GM21737 (cell line): ENCODE results near the gene ARHGAP19.

Experiments
- ATAC-seq: cut with Tn5 transposase; IDR thresholded peaks from one replicate; pipeline ENCODE4 v1.9.1; 2021; ENCODE audit warnings: mild to moderate bottlenecking, moderate library complexity; ENCODE audit not compliant: unreplicated experiment

The ARHGAP19 gene, protein sequence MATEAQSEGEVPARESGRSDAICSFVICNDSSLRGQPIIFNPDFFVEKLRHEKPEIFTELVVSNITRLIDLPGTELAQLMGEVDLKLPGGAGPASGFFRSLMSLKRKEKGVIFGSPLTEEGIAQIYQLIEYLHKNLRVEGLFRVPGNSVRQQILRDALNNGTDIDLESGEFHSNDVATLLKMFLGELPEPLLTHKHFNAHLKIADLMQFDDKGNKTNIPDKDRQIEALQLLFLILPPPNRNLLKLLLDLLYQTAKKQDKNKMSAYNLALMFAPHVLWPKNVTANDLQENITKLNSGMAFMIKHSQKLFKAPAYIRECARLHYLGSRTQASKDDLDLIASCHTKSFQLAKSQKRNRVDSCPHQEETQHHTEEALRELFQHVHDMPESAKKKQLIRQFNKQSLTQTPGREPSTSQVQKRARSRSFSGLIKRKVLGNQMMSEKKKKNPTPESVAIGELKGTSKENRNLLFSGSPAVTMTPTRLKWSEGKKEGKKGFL

DNA sequence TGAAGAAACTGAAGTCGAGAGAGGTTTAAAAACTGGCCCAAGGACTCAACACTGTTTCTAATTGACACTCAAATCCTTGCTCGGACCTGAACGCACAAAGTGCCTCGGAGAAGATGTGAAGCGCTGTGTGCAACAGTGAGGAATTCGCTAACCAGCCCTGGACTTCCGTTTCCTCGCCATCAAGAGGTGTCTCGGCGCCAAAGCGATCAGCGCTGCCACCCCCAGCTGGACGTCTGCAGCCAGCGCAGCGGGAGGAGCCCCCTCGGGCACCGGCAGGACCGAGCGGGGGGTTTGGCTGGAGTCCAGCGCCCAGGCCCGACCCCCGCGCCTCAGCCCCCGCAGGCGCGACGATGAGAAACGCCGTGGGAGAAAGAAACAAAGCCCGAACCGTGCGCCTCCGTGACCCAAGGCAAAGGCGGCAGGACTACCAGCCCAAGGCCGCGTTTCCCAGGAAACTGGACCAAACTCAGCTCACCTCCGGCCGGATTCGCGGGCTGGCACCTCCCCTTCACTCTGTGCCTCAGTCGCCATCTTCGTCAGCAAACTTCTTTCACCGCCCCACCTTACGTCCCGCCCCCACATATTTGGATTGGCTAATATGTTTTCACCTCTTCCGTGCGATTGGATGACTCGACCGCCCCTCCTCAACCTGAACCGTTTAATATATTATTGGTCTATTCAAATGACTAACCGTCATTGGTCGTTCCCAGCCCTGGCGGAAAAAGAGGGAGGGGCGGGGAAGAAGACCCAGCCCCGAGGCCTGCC is at the start of gene ARHGAP19:
ARHGAP19 (minus strand) TSS at position 541 of the 765 bp plus-strand sequence; CDS start at position 531, 10 bp downstream.
- peak; percentile 94 for ATAC-seq

DNA sequence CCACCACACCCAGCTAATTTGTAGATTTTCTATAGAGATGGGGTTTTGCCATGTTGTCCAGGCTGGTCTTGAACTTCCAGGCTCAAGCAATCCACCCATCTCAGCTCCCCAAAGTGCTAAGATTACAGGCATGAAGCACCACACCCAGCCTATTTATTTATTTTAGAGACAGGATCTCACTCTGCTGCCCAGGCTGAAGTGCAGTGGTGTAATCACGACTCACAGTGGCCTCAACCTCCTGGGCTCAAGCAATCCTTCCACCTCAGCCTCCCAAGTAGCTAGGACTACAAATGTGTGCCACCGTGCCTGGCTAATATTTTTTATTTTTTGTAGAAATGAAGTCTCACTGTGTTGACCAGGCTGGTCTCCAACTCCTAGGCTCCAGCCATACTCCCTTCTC is 49.0 kb upstream of the ARHGAP19 start:
- no peak for ATAC-seq

DNA sequence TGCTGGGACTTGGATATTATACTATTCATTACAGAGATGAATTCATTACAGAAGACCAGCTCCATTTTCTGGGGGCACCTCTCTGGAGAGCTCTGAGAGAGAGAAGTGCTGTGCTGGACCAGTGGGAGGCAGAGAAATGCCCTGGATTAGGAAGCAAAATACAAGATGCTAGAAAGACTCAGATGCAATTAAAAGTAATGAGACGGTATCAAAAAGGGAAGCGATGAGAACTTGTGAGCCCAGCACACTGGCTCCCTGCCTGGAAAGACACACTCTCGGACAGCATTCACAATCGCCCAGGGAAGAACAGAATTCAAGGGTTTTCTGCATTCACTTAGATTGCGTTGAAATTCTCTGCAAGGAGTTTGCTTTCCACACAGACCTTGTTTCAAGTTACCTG is 45.6 kb upstream of the ARHGAP19 start:
- ATAC-seq: no peak

DNA sequence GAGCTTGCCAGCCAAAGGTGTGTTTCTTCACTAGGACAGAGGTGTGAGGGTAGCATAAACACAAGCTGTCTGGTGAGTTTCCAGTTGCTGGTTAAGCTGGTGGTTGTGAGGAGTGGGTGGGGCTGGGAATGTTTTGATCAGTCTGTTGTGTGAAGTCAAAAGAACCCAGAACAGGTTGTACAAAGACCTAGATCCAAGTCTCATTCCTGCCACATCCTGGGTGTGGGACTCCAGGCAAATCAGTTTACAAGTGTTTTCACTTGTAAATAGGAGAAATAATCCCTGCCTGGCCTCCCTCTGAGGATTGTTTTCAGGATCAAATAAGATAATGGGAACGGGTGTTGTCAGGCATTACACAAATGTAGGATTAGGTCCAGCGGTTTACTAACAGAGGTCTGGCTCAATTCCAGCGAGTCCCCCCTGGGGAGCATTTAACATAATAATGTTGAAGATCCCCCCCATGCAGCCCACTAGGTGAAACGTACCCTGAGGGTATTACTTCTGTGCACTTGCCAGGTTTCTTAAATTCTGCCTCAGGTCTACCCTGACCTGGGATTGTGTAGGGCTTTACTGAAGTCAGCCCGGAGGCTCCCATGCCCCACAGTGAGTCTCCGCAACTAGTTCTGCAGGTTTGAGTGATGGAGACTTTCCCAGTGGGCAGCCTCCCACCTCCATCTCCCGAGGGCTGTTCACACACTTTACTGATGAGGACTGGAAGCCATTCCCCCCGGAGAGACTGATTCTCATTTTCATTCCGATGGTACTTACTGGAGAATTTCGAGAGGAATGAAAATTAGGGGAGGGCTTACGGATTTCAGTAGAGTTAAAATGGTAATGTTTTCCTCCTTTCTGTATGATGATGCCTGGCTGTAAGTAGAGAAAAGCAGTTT is 44.8 kb upstream of the ARHGAP19 start:
- ATAC-seq: no peak

DNA sequence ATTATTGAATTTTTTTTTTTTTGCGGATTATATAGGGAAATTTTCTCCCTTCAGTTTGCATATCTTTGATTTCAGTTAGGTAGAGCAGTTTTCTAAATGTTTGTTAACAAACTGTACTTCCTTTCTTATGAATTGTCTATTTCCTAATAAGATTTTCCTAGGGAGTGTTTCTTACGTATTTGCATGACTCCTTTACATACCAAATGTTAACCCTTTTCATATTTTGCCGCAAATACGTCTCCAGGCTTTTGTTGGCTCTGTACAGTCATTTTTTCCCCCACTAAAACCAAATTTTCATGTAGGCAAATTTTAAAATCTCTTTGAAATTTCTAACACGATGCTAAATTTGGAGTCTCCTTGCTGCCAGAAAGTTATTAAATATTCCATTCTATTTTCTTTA is 44.0 kb upstream of the ARHGAP19 start:
- ATAC-seq: no peak

DNA sequence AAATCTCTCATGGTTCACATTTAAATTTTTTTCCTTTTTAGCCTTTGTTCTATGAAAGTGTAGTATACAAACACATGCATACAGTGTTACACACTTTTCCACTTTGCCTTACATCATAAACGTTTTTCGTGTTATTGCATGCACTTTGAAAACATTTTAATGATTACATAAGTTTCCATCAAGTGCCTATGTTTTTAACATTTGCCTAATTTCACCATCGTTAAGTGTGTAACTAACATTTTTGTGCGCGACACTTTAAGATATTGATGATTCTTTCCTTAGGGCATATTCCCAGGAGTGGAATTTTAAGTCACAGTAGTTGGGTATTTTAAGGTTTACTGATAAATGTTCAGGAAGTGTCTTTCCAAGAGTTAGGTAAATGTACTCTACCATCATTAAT is 43.6 kb upstream of the ARHGAP19 start:
- no peak for ATAC-seq

DNA sequence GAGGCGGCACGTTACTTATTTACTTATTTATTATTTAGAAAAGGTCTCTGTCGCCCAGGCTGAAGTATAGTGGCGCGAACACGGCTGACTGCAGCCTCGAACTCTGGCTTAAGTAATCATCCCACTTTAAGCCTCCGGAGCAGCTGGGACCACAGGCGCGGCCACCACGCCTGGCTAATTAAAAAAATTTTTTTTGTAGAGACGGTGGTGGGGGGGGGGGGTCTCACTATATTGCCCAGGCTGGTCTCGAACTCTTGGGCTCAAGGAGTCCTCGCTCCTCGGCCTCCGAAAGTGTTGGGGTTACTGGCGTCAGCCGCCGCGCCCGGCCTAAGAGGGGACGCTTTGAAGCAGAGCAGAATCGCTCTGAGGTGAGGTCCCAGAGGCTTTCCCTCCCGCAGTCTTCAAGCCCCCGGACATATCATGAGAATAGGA is 42.8 kb upstream of the ARHGAP19 start:
- no peak for ATAC-seq

DNA sequence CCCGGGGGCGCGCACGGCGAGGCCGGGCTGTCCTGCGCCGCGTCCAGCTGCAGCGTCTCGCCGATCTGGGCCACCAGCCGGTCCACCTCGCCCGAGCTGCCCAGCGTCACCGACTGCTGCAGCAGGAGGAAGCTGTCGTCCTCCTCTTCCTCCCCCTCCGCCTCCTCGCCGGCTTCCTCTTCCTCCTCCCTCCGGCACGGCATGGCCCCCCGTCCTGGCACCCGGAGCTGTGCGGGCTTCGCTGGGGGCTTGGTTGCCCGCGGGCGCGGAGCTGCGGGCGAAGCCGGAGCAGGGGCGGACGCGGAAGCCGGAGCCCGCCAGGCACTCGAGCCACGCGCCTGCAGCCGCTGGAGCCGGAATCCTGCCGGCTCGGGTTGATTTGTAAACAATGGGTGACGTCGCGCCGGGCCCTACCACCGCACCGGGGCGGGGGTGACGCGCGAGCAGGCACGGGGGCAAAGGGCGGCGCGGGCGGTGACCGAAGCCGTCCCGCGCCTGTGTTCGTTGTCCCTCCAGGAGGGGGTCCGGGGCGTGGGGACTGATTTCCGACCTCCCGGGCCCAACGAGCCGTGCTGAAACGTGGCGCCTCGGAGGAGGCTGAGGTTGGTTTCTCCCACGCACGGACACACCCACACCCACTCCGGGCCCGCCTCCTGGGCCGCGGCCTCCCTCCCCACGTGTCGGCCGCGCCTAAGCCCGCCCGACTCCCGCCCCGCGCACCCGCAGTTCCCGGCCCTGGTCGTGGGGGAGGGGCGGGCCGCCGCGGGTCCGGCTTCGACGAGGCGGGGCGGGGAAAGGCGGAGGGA is 42.1 kb upstream of the ARHGAP19 start, which contains the start of gene FRAT2:
FRAT2 (minus strand) TSS at position 360 of the 806 bp plus-strand sequence; CDS start at position 203, 157 bp downstream.
- peak; percentile 84 for ATAC-seq

DNA sequence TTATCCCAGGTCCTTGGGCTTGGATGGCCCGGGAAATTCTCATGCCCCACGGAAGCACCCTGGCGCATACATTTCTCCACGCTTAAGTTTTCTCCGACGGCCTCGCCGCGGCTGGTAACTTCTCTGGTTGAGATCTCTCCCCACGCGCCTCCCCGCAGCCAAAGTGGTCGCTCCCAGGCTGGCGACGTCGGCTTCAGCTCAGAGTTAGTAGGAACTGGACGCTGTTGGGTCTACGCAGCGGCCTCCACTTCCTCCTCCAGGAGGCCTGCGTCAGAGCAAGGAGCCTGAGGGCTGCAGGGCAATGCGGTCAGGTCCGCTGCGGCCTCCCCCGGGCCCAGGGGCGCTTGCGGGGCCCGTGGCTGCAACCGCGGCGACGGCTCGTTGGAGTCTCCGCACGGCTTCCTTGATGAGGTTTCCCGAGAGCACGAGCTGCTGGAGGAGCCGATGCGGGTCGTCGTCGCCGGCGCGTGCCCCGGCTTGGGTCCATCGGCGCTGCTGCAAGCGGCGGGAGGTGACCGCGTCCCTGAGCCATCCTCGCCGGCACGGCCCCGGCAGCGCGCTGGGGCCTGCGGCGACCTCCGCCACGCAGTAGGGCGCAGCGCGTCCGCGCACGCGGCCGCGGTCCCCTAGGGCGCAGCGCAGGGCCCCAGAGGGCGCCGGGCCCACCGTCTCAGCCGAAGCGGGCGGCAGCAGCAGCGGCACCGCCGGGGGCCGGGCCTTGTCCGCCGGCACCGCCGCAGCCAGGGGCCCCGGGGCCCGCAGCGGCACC is 41.3 kb upstream of the ARHGAP19 start:
- ATAC-seq: peak; percentile 12

DNA sequence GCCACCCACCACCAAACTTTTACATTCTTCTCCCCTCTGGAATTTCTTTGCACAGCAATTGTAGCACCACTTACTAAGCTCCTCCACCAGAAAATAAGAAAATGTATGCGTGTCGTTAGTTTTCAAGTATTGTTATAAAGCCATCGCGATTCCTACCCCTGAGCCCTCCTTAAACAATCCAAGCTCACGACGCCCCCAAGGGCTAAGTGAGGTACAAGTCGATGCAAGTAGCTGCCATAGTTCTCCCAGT is 40.8 kb upstream of the ARHGAP19 start:
- ATAC-seq: no peak

DNA sequence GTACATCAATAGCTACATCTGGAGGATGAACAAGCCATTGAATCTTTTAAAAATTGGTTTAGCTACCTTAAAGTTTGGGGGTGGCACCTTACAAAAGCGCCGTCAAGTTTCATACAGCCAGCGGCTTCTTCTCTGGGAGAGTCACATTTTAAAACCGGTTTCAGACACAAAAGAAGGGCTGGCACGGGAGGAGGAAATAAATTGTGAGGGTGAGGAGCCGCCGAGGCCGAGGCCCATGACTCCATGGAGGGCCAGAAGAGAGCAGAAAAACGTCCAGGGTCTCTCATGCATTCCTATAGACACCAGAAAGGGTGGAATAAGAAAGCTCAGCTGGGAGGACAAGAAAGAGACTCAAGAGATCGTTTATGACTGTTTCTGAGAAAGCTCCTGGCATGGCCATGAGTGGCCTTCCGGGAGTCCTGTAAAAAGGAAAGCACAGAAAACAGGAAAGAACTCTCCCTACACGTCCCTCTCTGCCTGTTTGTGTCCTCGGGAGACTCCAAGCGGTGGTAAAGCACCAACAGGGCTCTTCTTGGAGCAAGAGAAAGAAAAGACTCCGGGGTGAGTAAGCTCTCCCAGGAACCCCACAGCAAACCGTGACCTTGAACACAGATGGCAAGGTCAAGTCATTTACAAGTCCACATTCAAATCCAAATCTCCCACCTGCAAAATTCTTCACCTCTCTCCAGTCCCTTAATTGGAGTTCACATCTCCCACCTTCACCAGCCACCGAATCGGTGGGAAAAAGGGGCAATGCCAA is 40.3 kb upstream of the ARHGAP19 start:
- no peak for ATAC-seq

DNA sequence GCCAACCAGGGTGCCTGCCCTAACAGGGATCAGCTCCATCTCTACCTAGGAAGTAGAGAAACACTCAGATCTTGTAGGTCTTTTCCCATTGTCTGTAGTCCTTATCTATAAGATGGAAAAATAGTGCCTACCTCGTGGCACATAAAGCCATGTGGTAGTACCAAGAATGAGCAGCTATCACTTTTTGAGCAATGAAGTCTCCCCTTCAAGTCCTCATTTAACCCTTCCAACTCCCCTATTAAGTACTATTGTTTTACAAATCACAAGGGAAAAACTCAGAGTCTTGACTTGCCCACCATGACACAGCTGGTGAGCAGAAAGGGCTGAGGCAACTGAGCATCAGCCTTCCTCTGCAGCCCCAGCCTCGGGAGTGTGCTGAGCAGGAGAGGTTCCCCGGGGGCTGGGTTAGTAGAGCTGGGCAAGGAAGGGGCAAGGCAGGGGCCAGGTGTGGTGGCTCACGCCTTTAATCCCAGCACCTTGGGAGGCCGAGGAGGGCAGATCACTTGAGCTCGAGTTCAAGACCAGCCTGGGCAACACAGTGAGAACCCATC is 38.8 kb upstream of the ARHGAP19 start:
- no peak for ATAC-seq

DNA sequence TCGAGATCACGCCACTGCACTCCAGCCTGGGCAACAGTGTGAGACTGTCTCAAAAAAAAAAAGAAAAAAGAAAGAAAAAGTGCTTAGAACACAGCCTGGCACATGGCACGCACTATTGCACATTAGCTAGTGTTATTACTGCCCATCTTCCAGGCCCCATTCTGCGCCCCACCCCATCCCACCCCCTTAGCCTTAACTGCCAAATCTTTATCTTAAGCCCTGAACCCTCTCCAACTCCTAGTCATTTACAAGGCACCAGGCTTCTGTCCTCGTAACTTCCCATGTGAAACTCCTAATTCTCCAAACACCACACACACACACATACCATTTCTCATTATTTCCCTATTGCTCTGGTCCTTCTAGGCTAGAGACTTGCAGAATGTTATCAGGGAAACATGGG is 37.3 kb upstream of the ARHGAP19 start:
- ATAC-seq: no peak

DNA sequence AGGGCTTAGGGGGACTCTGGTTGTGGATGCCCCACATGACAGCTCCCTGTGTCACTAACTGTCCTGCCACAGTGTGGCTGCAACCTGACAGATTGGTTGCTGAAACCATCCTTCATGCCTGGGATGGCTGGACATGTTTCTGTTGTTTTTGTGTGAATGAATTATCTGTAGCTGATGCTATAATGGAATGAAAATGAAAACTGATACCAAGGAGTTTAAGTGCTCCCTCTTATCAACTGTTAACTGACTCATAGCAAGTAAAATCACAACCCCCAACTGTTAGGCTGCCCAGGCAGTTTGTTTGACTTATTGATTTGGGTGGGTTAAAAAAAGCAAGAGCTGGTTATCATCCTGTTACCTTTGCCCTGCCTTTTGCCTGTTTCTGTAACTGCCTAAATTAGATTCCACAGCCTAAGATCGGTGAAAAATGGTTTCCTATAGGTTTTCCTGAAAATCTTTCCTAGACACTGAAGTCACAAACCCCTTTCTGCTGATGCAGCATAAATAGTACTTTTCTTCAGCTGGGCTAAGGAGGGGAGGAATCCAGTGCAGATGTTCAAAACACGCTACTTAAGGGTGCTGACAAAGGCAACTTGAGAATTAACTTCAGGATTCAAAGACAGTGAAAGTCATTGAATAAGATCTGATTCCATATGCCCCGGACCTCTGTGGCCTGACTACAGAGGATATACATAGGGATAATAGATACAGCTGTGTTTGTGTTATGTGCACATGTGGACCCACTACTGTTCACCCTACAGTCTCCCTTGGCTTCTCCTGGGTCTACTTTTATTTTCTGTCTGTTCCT is 36.4 kb upstream of the ARHGAP19 start:
- no peak for ATAC-seq

DNA sequence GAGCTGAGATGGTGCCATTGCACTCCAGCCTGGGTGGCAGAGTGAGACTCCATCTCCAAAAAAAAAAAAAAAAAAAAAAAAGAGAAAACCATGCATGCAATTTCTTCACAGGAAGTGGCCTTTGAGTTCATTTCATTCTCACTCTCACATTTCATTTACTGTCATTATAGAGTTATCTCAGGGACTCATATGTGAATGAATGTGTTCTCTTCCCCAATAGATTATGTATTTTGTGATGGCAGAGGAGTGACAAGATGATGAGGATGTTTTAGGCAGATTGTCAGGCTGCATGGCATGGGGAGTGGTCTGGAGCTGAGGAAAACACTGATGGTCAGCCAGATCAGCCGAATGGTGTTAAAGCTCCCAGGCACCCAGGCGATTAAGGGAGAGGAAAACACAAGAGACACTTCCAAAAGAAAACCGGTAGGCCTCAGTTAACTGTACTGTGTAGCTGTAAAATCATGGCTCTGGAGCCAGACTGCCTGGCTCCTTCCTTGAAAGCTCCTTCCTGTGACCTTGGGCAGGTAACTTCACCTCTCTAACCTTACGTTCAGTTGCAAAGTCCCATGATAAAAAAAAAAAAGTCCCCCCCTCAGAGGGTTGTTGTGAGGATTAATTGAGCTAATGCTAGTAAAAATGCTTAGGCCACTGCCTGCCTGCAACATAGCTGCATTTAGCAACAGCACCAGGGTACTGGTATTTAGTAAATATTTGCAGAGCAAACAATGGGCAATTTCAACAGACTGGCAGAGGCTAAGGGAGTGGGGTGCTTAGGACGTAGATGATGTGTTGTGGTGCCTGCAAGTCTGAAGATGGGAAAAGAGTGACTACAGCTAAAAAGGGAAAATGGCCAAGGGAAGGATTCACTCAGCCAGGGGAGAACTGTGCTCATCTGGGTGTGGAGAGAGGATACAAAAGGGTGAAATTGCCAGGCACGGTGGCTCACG is 35.2 kb upstream of the ARHGAP19 start:
- ATAC-seq: no peak

DNA sequence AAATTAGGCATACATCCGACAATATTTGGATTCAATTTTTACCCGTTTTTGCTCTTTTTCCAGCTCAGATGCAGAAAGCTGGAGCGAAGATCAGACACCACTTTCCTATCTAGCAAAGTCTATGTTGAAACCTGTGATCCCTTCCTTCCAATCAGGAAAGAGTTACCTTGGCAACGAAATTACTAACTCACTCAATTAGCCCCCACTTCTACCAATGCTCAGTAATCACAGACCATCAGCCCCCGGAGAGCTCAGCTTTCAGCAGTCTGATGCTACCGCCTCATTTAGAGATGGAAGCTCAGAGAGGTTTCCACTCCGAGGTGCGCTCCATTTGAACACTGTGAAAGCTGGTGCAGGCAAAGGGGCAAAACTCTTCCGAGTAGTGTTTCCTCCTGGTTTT is 33.3 kb upstream of the ARHGAP19 start:
- ATAC-seq: no peak

DNA sequence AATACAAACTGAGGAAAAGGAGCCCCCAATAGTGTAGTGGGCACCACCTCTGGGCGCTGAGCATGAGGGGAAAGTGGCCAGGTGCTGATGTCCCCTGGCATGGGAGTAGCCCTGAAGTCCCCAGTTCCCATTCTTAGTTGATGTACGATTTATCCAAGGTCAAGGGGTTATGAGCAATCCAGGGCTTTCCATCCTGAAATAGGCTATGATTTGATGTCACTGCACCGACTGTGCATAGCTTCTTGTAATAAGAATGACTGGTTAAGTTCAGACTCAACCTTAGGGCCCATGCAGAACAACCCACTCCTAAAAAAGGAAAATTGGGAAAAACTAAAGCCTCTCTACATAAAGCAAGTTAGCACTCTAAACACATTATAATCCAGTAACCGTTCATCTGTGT is 31.1 kb upstream of the ARHGAP19 start:
- ATAC-seq: no peak
